Right atrium auricular region (tissue), 2 donors: ENCODE measurements around the gene WWP2. TPM values are rescaled to one million over a fixed set of nuclear protein-coding genes. Genes with fewer than 3 reads are reported as not detected.
"Not testable (repeated sequence)": the region's sequence is repeated elsewhere in the genome, so short reads cannot be mapped to it uniquely, and the experiment has no call there.

ENCODE experiments used
- DNase-seq: peaks from one replicate; pipeline ENCODE4 v3.0.0-alpha.2; 2019; ENCODE audit warnings: low spot score
- H3K27ac ChIP-seq, 2 donors: fragments of 200-600 bp; sonication (generic); 1 replicate in 1 of 2; 2 replicates in 1 of 2; pipeline ENCODE4 v1.5.1; 2016 to 2019
- H3K27me3 ChIP-seq, 2 donors: fragments of 200-600 bp; sonication (generic); one replicate each; pipeline versions ENCODE4 v1.5.1 to v1.6.0; 2017 to 2019
- H3K36me3 ChIP-seq: fragments of 200-600 bp; sonication (generic); one replicate; pipeline ENCODE4 v1.5.1; 2016
- H3K4me1 ChIP-seq, 2 donors: fragments of 200-600 bp; sonication (generic); one replicate each; pipeline versions ENCODE4 v1.5.1 to v1.6.0; 2017 to 2019
- H3K4me3 ChIP-seq, 2 donors: fragments of 200-600 bp; sonication (generic); 1 replicate in 1 of 2; 2 replicates in 1 of 2; pipeline ENCODE4 v1.5.1; 2017 to 2019; ENCODE audit warnings: mild to moderate bottlenecking in 1 of 2, moderate library complexity in 1 of 2
- H3K9me3 ChIP-seq, 2 donors: fragments of 200-600 bp; sonication (generic); one replicate each; pipeline ENCODE4 v1.5.1; 2019
- CTCF ChIP-seq, 2 donors: fragments of 200-600 bp; sonication (generic); IDR thresholded peaks; one replicate each; pipeline ENCODE4 v1.5.1; 2019; ENCODE audit warnings: antibody characterized with exemption in 2 of 2
- total RNA-seq, 2 donors: library from RNA; depleted of rRNA; stranded (reverse); fragments of >200 nt; gene quantifications; one replicate each; pipeline ENCODE4 v1.1.0, GENCODE V29; 2016

Gene WWP2
- total RNA-seq, 2 donors from 2014 or later = 16.1 to 21.2 TPM

- peaks cover 25% of the 10 kb centered on the region for H3K36me3 ChIP-seq
- H3K4me3 ChIP-seq = no peak overlapping the region
- no peak for DNase-seq
- H3K27me3 ChIP-seq = no peaks in the 10 kb centered on the region
- no peaks in the 10 kb centered on the region for H3K4me1 ChIP-seq
- H3K9me3 ChIP-seq = no peaks in the 10 kb centered on the region
- no peak for TF ChIP-seq CTCF (IDR thresholded peaks at IDR 0.05)
- no peak overlapping the region for H3K27ac ChIP-seq
These were observed 180.6 kb downstream of the WWP2 start for GRCh38 chr16:69942627-69943170.

- H3K9me3 ChIP-seq, H3K4me3 ChIP-seq, DNase-seq, H3K27ac ChIP-seq, H3K27me3 ChIP-seq, H3K4me1 ChIP-seq: not testable (repeated sequence)
- peaks cover 21% of the 10 kb centered on the region for H3K36me3 ChIP-seq
These were observed 181.3 kb downstream of the WWP2 start for GRCh38 chr16:69943241-69944036.

- not testable (repeated sequence) for H3K27me3 ChIP-seq, H3K27ac ChIP-seq, H3K4me1 ChIP-seq, H3K36me3 ChIP-seq, H3K9me3 ChIP-seq, DNase-seq, H3K4me3 ChIP-seq
These were observed 188.3 kb downstream of the WWP2 start for GRCh38 chr16:69950411-69950810.

GRCh38 chr16:69951017-69951671, 189.0 kb downstream of the WWP2 start, which contains the start of gene CLEC18A:
TSS of gene CLEC18A (plus strand) at chr16:69951334. CDS start at chr16:69951367, 33 bp downstream.
- not testable (repeated sequence) for DNase-seq, H3K4me1 ChIP-seq, H3K27me3 ChIP-seq, H3K27ac ChIP-seq, H3K36me3 ChIP-seq, H3K4me3 ChIP-seq, H3K9me3 ChIP-seq

GRCh38 chr16:69951672-69952031, 189.5 kb downstream of the WWP2 start:
- H3K27me3 ChIP-seq, H3K27ac ChIP-seq, H3K36me3 ChIP-seq, H3K9me3 ChIP-seq, H3K4me3 ChIP-seq, DNase-seq, H3K4me1 ChIP-seq: not testable (repeated sequence)

GRCh38 chr16:69952116-69952515, 190.0 kb downstream of the WWP2 start:
- not testable (repeated sequence) for H3K4me1 ChIP-seq, H3K9me3 ChIP-seq, H3K27ac ChIP-seq, H3K36me3 ChIP-seq, H3K27me3 ChIP-seq, DNase-seq, H3K4me3 ChIP-seq

- not testable (repeated sequence) for H3K9me3 ChIP-seq, DNase-seq, H3K4me1 ChIP-seq, H3K27me3 ChIP-seq, H3K4me3 ChIP-seq, H3K36me3 ChIP-seq, H3K27ac ChIP-seq
These were observed 190.6 kb downstream of the WWP2 start for GRCh38 chr16:69952572-69953355.

- H3K9me3 ChIP-seq, H3K27me3 ChIP-seq, DNase-seq, H3K4me1 ChIP-seq, H3K27ac ChIP-seq, H3K4me3 ChIP-seq, H3K36me3 ChIP-seq: not testable (repeated sequence)
These were observed 192.1 kb downstream of the WWP2 start for GRCh38 chr16:69954241-69954640.

- not testable (repeated sequence) for H3K36me3 ChIP-seq, H3K4me1 ChIP-seq, H3K27ac ChIP-seq, H3K9me3 ChIP-seq, DNase-seq, H3K27me3 ChIP-seq, H3K4me3 ChIP-seq
These were observed 201.2 kb downstream of the WWP2 start for GRCh38 chr16:69963312-69963711.

GRCh38 chr16:69964960-69965660, 203.0 kb downstream of the WWP2 start:
- not testable (repeated sequence) for H3K27me3 ChIP-seq, H3K4me1 ChIP-seq, H3K36me3 ChIP-seq, H3K9me3 ChIP-seq
- H3K27ac ChIP-seq = peak overlapping the region; percentile 57 to 59
- DNase-seq = peak; percentile 65
- peak overlapping the region; percentile 48 to 60 for H3K4me3 ChIP-seq

- DNase-seq, H3K27me3 ChIP-seq, H3K36me3 ChIP-seq, H3K4me1 ChIP-seq, H3K9me3 ChIP-seq: not testable (repeated sequence)
- Histone ChIP-seq H3K4me3 (peak overlapping the region; percentile 48 to 60), H3K27ac (peak overlapping the region; percentile 57 to 59)
These were observed 203.5 kb downstream of the WWP2 start for GRCh38 chr16:69965661-69966054.

- not testable (repeated sequence) for H3K27ac ChIP-seq, H3K4me3 ChIP-seq, H3K9me3 ChIP-seq, DNase-seq, H3K4me1 ChIP-seq, H3K27me3 ChIP-seq, H3K36me3 ChIP-seq
These were observed 205.6 kb downstream of the WWP2 start for GRCh38 chr16:69967688-69968087.

GRCh38 chr16:69968125-69968524, 206.0 kb downstream of the WWP2 start:
- not testable (repeated sequence) for H3K36me3 ChIP-seq, H3K9me3 ChIP-seq, H3K27me3 ChIP-seq, H3K27ac ChIP-seq, DNase-seq, H3K4me3 ChIP-seq, H3K4me1 ChIP-seq
